PC-3 (cell line): ENCODE results near the gene OBSL1. TPM values are rescaled to one million over a fixed set of nuclear protein-coding genes. Genes with fewer than 3 reads are reported as not detected.

Experiments
- ATAC-seq: fragments of 200-7000 bp; cut with Tn5 transposase; 2 replicates; pipeline ENCODE4 v1.9.1; 2020; ENCODE audit warnings: mild to moderate bottlenecking, moderate library complexity
- BruUV-seq: library from RNA; stranded (reverse); fragments of 400-500 nt; replicated peaks from 2 replicates; lab custom pipeline; 2021; lab: Mats Ljungman, UMichigan
- CTCF ChIA-PET: fragments of 300-600 bp; sonication (Branson Sonifier 250); formaldehyde crosslinking; loops from one replicate; lab custom pipeline; 2022; ENCODE audit warnings: antibody characterized with exemption; lab: Charles Lee
- POLR2A ChIA-PET: fragments of 300-600 bp; sonication (Branson Sonifier 250); formaldehyde crosslinking; loops from one replicate; lab custom pipeline; 2022; ENCODE audit warnings: antibody characterized with exemption; ENCODE audit not compliant: unreplicated experiment; lab: Charles Lee
- DNase-seq: peaks from one replicate; pipeline ENCODE4 v3.0.0-alpha.2; 2015
- H2AFZ ChIP-seq: fragments of 300-600 bp; sonication (generic); 2 replicates; pipeline ENCODE4 v1.6.0; 2016; ENCODE audit warnings: antibody characterized with exemption, low read length
- H3F3A ChIP-seq: fragments of 300-600 bp; sonication (generic); one replicate; pipeline ENCODE4 v1.6.0; 2017; ENCODE audit warnings: antibody characterized with exemption, low read length, control low read depth, mild to moderate bottlenecking; ENCODE audit not compliant: unreplicated experiment
- H3K27ac ChIP-seq: fragments of 300-600 bp; sonication (generic); 2 replicates; pipeline ENCODE4 v1.5.1; 2016; ENCODE audit warnings: mild to moderate bottlenecking, low read length
- H3K27me3 ChIP-seq: fragments of 300-600 bp; sonication (generic); 2 replicates; pipeline ENCODE4 v1.6.1; 2016; ENCODE audit warnings: low read length, mixed read lengths
- H3K36me3 ChIP-seq: fragments of 300-600 bp; sonication (generic); 2 replicates; pipeline ENCODE4 v1.6.1; 2016; ENCODE audit warnings: low read depth, mixed run types, low read length, mixed read lengths
- H3K4me1 ChIP-seq: fragments of 300-600 bp; sonication (generic); 2 replicates; pipeline ENCODE4 v1.5.1; 2016; ENCODE audit warnings: low read length; ENCODE audit not compliant: insufficient read depth
- H3K4me2 ChIP-seq: fragments of 300-600 bp; sonication (generic); 2 replicates; pipeline ENCODE4 v1.6.0; 2016; ENCODE audit warnings: low read length
- H3K4me3 ChIP-seq: fragments of 300-600 bp; sonication (generic); 2 replicates; pipeline ENCODE4 v1.5.1; 2016; ENCODE audit warnings: mild to moderate bottlenecking, low read length, mixed read lengths
- H3K79me2 ChIP-seq: fragments of 300-600 bp; sonication (generic); 2 replicates; pipeline ENCODE4 v1.6.1; 2017; ENCODE audit warnings: low read length, mixed read lengths
- H3K9ac ChIP-seq: fragments of 300-600 bp; sonication (generic); 2 replicates; pipeline ENCODE4 v1.6.0; 2016; ENCODE audit warnings: mild to moderate bottlenecking, low read length
- H3K9me2 ChIP-seq: fragments of 300-600 bp; sonication (generic); replicated peaks from 2 replicates; pipeline ENCODE4 v1.6.1; 2016; ENCODE audit warnings: mixed run types, low read length, mixed read lengths
- H3K9me3 ChIP-seq: fragments of 300-600 bp; sonication (generic); 2 replicates; pipeline ENCODE4 v1.6.1; 2016; ENCODE audit warnings: low read length, mixed read lengths
- H4K20me1 ChIP-seq: fragments of 300-600 bp; sonication (generic); 2 replicates; pipeline ENCODE4 v1.6.1; 2016; ENCODE audit warnings: low read length, mixed read lengths
- CTCF ChIP-seq: fragments of 300-600 bp; sonication (generic); conservative IDR thresholded peaks from 2 replicates; pipeline ENCODE4 v1.5.1; 2017; ENCODE audit warnings: antibody characterized with exemption, low read depth, mild to moderate bottlenecking, low read length
- EZH2 ChIP-seq: fragments of 300-600 bp; sonication (generic); IDR thresholded peaks from one replicate; pipeline ENCODE4 v1.6.1; 2017; ENCODE audit warnings: antibody characterized with exemption, mild to moderate bottlenecking, low read length; ENCODE audit not compliant: unreplicated experiment
- EZH2phosphoT487 ChIP-seq: fragments of 300-600 bp; sonication (generic); IDR thresholded peaks from 2 replicates; pipeline ENCODE4 v1.6.1; 2018; ENCODE audit warnings: mild to moderate bottlenecking, antibody characterized with exemption, low read length, borderline replicate concordance
- intact Hi-C: fragments of 100-400 bp; cut with micrococcal nuclease; formaldehyde crosslinking; loops from 2 replicates; pipeline ENCODE4 v1.9.0; 2023
- total RNA-seq: library from RNA; depleted of rRNA; stranded (reverse); fragments of >200 nt; gene quantifications from 2 replicates; pipeline ENCODE4 v1.2.3, GENCODE V29; 2014

OBSL1 gene
- total RNA-seq, 1 experiment from 2014 or later = 122 TPM

GRCh38 chr2:219538956-219539788 lies 32.2 kb downstream of the OBSL1 start:
- H3K27ac ChIP-seq = no peak overlapping the region
- H2AFZ ChIP-seq = no peak overlapping the region
- H3K4me2 ChIP-seq = no peak overlapping the region
- intact Hi-C loops = no loop called here
- H3K79me2 ChIP-seq = peaks cover 14% of the 10 kb centered on the region
- H3K27me3 ChIP-seq = no peaks in the 10 kb centered on the region
- no peaks in the 10 kb centered on the region for H3F3A ChIP-seq
- peaks cover 7% of the 10 kb centered on the region; the same call in 1 of the 2 replicates for H3K4me1 ChIP-seq
- peaks cover 13% of the 10 kb centered on the region for H3K36me3 ChIP-seq
- no peak overlapping the region for H3K4me3 ChIP-seq
- BruUV-seq = no TSS peak
- no peak for ATAC-seq
- DNase-seq = no peak
- CTCF ChIA-PET = interaction anchor here (0.5 kb wide), 1 partner anchor 9 kb away, joined by 3 read pairs; no protein-coding TSS in a partner anchor
- TF ChIP-seq CTCF = no peak
- TF ChIP-seq EZH2phosphoT487 = no peak
- TF ChIP-seq EZH2 = no peak
- no peak overlapping the region for H3K9ac ChIP-seq
- POLR2A ChIA-PET = no interaction called here
- no peaks in the 10 kb centered on the region for H4K20me1 ChIP-seq
- no peaks in the 10 kb centered on the region for H3K9me3 ChIP-seq
- no peaks in the 10 kb centered on the region for H3K9me2 ChIP-seq

DNA sequence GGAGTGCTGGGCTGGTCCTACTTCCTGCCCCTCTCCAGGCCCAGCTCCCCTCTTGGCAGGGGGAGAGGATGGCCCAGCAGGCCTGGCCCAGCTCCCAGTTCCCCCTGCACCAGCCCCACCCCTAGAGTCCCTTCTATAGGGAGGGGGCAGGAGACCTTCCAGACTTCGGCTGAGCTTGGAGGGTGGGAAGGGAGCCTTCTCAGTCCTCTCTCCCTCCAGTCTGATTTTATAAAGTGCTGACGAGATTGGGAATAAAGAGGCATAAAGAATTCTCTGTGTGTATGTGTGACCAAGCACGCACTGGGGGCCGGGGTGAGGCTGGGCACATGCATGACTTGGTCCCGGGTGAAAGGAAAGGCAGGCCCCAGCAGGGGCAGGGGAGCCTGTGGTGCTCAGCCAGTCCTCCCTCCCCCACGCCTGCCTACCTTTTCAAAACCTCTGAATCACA lies 32.8 kb downstream of the OBSL1 start:
- no peaks in the 10 kb centered on the region for H3K27me3 ChIP-seq
- BruUV-seq = no TSS peak
- H2AFZ ChIP-seq = no peak overlapping the region
- peaks cover 14% of the 10 kb centered on the region for H3K79me2 ChIP-seq
- ChIA-PET POLR2A (no interaction called here), CTCF (no interaction called here)
- DNase-seq (no peak), ATAC-seq (no peak)
- H4K20me1 ChIP-seq = no peaks in the 10 kb centered on the region
- no peak overlapping the region for H3K4me3 ChIP-seq
- H3F3A ChIP-seq = no peaks in the 10 kb centered on the region
- TF ChIP-seq CTCF = no peak
- TF ChIP-seq EZH2 = no peak
- TF ChIP-seq EZH2phosphoT487 = no peak
- H3K4me2 ChIP-seq = no peak overlapping the region
- intact Hi-C loops = no loop called here
- H3K4me1 ChIP-seq = peaks cover 7% of the 10 kb centered on the region; the same call in 1 of the 2 replicates
- no peak overlapping the region for H3K27ac ChIP-seq
- no peaks in the 10 kb centered on the region for H3K9me3 ChIP-seq
- peaks cover 13% of the 10 kb centered on the region for H3K36me3 ChIP-seq
- no peak overlapping the region for H3K9ac ChIP-seq
- H3K9me2 ChIP-seq = no peaks in the 10 kb centered on the region
